AG04450 (cell line): ENCODE data around the gene SDC4. TPM values are rescaled to one million over a fixed set of nuclear protein-coding genes. Genes with fewer than 3 reads are reported as not detected.
A peak's percentile ranks its signal among the peaks of the same experiment; 100 is the strongest.

ENCODE experiments used
- CTCF ChIA-PET: fragments of 300-600, 350-600 bp; formaldehyde crosslinking; extraction: SDS; loops from one replicate; lab custom pipeline; 2022; ENCODE audit warnings: antibody characterized with exemption, inconsistent platforms; lab: Charles Lee
- POLR2A ChIA-PET: fragments of 350-600 bp; formaldehyde crosslinking; extraction: SDS; loops from one replicate; lab custom pipeline; 2021; ENCODE audit warnings: antibody characterized with exemption, inconsistent platforms; lab: Yijun Ruan, JAX
- DNase-seq: peaks from one replicate; pipeline ENCODE4 v3.0.0-alpha.2; 2011; ENCODE audit warnings: low read depth, low spot score
- H3K27ac ChIP-seq: one replicate; pipeline ENCODE4 v1.5.1; 2012; ENCODE audit warnings: low read depth, low read length, control low read depth
- H3K27me3 ChIP-seq: one replicate; pipeline ENCODE4 v1.6.0; 2012; ENCODE audit warnings: low read length; ENCODE audit not compliant: control insufficient read depth, insufficient read depth
- H3K4me3 ChIP-seq: 2 replicates; pipeline ENCODE4 v1.5.1; 2011; ENCODE audit warnings: mild to moderate bottlenecking, low read depth, low read length, control low read depth
- H3K9me3 ChIP-seq: 2 replicates; pipeline ENCODE4 v1.5.1; 2012; ENCODE audit warnings: low read length; ENCODE audit not compliant: control insufficient read depth, insufficient read depth
- polyA plus RNA-seq: library from polyadenylated mRNA; depleted of rRNA; stranded (reverse); fragments of >200 nt; gene quantifications from 2 replicates; pipeline ENCODE4 v1.2.3, GENCODE V29; 2011
- TF ChIP-seq, protein P1 (sequence below): IDR thresholded peaks from 2 replicates; pipeline ENCODE4 v1.5.1; 2011; ENCODE audit warnings: low read depth, low read length, control low read depth, inconsistent platforms

SDC4 gene
- polyA plus RNA-seq, 1 experiment = 177 TPM

DNA sequence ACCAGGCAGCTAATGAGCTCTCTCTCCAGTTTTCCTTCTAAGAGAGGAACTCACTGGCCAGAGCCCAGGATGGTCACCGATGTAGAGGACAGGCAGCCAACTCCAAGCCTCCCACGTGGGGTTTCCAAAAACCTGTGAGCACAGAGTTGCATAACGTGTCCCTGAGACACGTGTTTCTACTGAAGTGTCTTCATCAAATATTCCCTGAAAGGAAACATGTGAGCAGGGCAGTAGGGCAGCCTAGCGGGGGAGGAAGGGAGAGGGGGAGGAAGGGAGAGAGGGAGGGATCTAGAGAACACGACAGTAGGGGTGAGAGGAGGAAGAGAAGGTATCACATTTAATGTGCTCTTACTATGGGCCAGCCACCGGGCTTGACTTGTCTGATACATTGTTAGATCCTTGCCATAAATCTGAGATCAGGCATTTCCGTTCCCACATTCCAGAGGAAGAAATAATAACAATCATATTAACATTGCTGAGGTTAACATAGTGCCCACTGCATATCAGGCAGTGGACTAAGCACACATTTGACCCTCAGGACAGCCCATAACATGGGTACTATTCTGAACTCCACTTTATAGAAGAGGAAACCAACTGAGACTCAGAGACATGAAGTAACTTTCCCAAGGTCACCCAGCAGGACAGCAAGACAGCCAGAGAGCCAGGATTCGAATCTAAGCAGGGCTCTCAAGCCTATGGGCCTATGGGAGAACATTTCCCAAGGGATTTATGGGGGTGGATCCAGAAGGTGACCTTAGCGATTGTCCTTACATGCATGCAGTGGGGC is 10.3 kb upstream of the SDC4 start:
- TF ChIP-seq, protein P1, sequence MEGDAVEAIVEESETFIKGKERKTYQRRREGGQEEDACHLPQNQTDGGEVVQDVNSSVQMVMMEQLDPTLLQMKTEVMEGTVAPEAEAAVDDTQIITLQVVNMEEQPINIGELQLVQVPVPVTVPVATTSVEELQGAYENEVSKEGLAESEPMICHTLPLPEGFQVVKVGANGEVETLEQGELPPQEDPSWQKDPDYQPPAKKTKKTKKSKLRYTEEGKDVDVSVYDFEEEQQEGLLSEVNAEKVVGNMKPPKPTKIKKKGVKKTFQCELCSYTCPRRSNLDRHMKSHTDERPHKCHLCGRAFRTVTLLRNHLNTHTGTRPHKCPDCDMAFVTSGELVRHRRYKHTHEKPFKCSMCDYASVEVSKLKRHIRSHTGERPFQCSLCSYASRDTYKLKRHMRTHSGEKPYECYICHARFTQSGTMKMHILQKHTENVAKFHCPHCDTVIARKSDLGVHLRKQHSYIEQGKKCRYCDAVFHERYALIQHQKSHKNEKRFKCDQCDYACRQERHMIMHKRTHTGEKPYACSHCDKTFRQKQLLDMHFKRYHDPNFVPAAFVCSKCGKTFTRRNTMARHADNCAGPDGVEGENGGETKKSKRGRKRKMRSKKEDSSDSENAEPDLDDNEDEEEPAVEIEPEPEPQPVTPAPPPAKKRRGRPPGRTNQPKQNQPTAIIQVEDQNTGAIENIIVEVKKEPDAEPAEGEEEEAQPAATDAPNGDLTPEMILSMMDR = no peak
- Histone ChIP-seq H3K27ac (peak overlapping the region; percentile 57), H3K4me3 (no peak overlapping the region), H3K9me3 (no peaks in the 10 kb centered on the region; the same call in 1 of the 2 replicates), H3K27me3 (no peaks in the 10 kb centered on the region)
- CTCF ChIA-PET = interaction anchor here (0.9 to 7.0 kb wide), 7 partner anchors 15 to 413 kb away, joined by 3 to 88 read pairs (median 5); no protein-coding TSS in a partner anchor
- POLR2A ChIA-PET = interaction anchor here (0.8 to 2.1 kb wide), 7 partner anchors 10 to 22 kb away, joined by 3 to 6 read pairs (median 4); partner anchors contain the start of gene SDC4
- DNase-seq = no peak

DNA sequence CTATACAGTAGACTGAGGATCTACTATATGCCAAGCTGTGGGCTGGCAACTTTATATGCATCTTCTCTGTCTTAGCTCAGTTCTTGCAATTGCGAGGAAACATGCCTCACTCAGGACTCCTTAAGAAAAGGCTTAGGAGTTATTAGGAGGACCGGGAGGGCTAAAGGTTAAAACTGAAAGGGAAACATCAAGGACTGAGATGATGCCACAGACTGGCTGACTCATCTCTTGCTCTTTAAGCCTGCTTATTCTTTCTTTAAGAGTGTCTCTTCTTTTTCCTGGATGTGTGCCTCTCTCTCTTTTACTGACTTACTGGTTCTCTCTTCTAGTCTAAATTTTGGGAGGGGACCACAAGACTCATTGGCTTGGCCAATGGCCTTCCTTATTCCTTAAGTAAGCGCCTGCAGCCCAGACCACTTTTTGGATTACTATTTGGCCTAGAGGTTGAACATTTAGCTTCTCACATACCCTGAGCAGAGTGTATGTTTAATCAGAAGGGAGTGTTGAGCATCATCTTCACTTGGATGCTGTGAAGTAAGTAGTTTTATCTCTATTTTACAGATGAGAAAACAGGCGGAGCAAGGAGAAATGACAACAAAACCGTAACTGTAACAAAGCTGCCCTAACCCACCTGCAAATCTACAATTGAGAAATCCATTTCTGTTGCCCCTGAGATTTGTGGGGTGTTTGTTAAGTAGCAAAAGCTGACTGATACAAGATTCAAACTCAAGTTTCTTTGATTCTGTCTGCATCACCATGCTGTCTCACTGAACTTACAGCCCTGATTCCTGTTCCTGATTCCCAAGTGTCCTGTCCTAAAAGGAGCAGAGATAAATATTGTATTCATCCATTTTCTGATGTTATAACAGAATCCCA is 7.2 kb upstream of the SDC4 start:
- Histone ChIP-seq H3K4me3 (peak overlapping the region; percentile 15; the same call in 1 of the 2 replicates), H3K9me3 (no peaks in the 10 kb centered on the region), H3K27me3 (no peaks in the 10 kb centered on the region), H3K27ac (peak overlapping the region; percentile 73)
- POLR2A ChIA-PET = interaction anchor here (1.0 to 1.2 kb wide), 3 partner anchors 11 to 81 kb away, joined by 3 to 5 read pairs (median 4); no protein-coding TSS in a partner anchor
- TF ChIP-seq, protein P1 = no peak
- DNase-seq = no peak
- CTCF ChIA-PET = interaction anchor here (0.9 to 6.3 kb wide), 5 partner anchors 8 to 415 kb away, joined by 3 to 58 read pairs (median 3); partner anchors contain the start of gene SYS1

DNA sequence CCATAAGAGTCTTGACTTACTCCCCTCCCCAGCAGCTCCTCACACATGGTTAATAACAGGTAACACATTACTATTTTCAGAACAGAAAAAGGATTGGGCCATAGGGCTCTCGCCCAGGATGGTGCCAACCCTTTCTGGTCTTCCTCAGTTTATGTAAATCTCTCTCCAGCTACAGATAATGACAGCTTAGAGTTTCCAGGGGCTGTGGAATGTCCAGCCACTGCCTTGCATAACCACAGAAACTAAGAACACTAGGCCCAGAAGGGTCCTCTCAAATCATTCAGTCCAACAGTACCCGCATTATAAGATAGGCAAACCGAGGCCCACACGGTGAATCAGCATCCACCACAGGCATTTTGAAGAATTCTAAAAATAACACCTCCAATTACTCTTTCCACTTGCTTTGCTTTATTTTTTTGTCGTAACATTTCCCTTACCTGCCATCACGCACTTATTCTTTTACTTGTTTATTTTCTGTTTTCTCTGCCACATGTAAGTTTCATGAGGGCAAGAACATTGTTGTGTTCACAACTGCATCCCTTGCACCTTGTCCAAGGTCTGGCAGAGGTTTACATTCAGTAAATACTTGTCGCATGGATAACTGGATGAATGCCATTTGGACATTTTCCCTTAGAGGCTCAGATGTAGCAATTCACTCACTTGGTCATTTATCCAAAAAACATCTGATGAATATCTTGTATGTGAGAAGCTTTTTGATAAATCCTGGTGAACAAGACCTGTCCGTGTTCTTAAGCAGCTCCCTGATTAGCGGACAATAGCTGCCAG is 6.4 kb upstream of the SDC4 start:
- TF ChIP-seq, protein P1 = no peak
- no peak for DNase-seq
- H3K27ac ChIP-seq = peak overlapping the region; percentile 73
- H3K4me3 ChIP-seq = peak overlapping the region; percentile 15; the same call in 1 of the 2 replicates
- no peaks in the 10 kb centered on the region for H3K9me3 ChIP-seq
- POLR2A ChIA-PET = interaction anchor here (1.0 to 1.2 kb wide), 3 partner anchors 11 to 82 kb away, joined by 3 to 5 read pairs (median 4); no protein-coding TSS in a partner anchor
- CTCF ChIA-PET = interaction anchor here (0.9 to 6.3 kb wide), 5 partner anchors 8 to 416 kb away, joined by 3 to 58 read pairs (median 6); partner anchors contain the start of gene SYS1
- H3K27me3 ChIP-seq = no peaks in the 10 kb centered on the region

DNA sequence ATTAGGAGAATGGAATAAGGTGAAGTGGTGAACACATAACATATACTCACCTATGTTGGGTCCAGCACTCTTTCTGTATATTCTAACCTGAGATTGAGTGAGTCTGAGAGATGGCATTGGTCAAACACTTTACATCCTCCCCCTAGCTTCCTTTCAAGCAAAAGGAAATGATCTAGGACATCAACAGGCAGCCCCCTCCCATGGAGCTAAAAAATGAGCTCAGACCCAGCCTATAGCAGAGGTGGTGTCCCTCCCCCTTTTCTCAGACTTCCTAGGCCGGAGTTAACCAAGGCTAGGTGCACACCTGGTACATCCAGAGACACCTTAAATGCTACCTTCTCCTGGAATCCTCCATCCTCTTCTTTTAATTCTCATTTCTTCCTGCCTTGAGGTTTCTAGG is 5.5 kb upstream of the SDC4 start:
- no peaks in the 10 kb centered on the region for H3K9me3 ChIP-seq
- no peaks in the 10 kb centered on the region for H3K27me3 ChIP-seq
- H3K27ac ChIP-seq = no peak overlapping the region
- ChIA-PET CTCF (interaction anchor here (2.7 to 6.3 kb wide), 2 partner anchors 9 to 20 kb away, joined by 16 to 58 read pairs; partner anchors contain the start of gene SYS1), POLR2A (interaction anchor here (1.1 kb wide), 1 partner anchor 16 kb away, joined by 5 read pairs; no protein-coding TSS in a partner anchor)
- TF ChIP-seq, protein P1 = no peak
- no peak overlapping the region for H3K4me3 ChIP-seq
- no peak for DNase-seq
